Endothelial cell (in vitro differentiated cells): ENCODE results near the gene NKAIN4. TPM values are rescaled to one million over a fixed set of nuclear protein-coding genes. Genes with fewer than 3 reads are reported as not detected.

Experiments
- DNase-seq: peaks from one replicate; pipeline ENCODE4 v3.0.0; 2021; ENCODE audit warnings: low spot score
- H3K27ac Mint-ChIP-seq: one replicate; pipeline ENCODE4 v1.8.0; 2021; ENCODE audit warnings: mixed read lengths, inconsistent platforms; ENCODE audit not compliant: unreplicated experiment
- H3K27me3 Mint-ChIP-seq: one replicate; pipeline ENCODE4 v1.8.0; 2021; ENCODE audit warnings: mild to moderate bottlenecking, moderate library complexity, mixed read lengths, inconsistent platforms; ENCODE audit not compliant: unreplicated experiment
- H3K36me3 Mint-ChIP-seq: one replicate; pipeline ENCODE4 v1.8.0; 2021; ENCODE audit warnings: mild to moderate bottlenecking, low read depth, mixed read lengths, inconsistent platforms; ENCODE audit not compliant: unreplicated experiment
- H3K4me1 Mint-ChIP-seq: one replicate; pipeline ENCODE4 v1.8.0; 2021; ENCODE audit warnings: mild to moderate bottlenecking, mixed read lengths, inconsistent platforms; ENCODE audit not compliant: unreplicated experiment
- H3K4me3 Mint-ChIP-seq: one replicate; pipeline ENCODE4 v1.8.0; 2021; ENCODE audit warnings: mild to moderate bottlenecking, mixed read lengths, inconsistent platforms; ENCODE audit not compliant: unreplicated experiment
- H3K9me3 Mint-ChIP-seq: one replicate; pipeline ENCODE4 v1.8.0; 2021; ENCODE audit warnings: mixed read lengths, inconsistent platforms; ENCODE audit not compliant: unreplicated experiment
- total RNA-seq: library from RNA; stranded (reverse); fragmentation: NEBNext Ultra II Directional; extraction: Animal tissue kit (Norgen Biotek cat#: 25700); gene quantifications from one replicate; pipeline ENCODE4 v1.2.1, GENCODE V29; 2021; ENCODE audit not compliant: unreplicated experiment
- TF ChIP-seq, protein P1 (sequence below): fragments of 200-600 bp; sonication (generic); IDR thresholded peaks from one replicate; pipeline ENCODE4 v1.5.0; 2021; ENCODE audit warnings: antibody characterized with exemption; ENCODE audit not compliant: unreplicated experiment

NKAIN4 gene
- total RNA-seq, 1 donor from 2014 or later = 3.3 TPM

DNA sequence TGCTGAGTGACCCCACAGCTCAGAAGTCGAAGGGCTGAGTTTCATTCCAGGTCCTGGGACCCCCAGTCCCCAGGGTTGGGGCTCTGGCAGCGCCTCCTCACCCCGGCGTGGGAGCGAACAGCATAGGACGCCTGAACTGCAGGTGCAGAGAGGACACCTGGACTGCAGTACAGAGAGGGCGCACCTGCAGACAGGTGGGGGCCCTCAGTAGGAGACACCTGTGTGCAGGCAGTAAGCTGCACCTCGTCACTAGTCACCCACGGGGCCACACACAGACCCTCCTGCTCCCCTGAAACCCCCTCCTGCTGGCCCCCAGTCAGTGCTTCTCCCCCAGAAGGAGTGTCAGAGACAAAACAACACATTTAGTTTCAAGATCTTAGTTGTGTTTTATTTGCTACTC, 8.6 kb upstream of the NKAIN4 start:
- Mint-ChIP-seq H3K36me3 (no peaks in the 10 kb centered on the region), H3K27ac (no peak overlapping the region), H3K9me3 (no peaks in the 10 kb centered on the region), H3K27me3 (peaks cover 5% of the 10 kb centered on the region), H3K4me1 (peaks cover 23% of the 10 kb centered on the region), H3K4me3 (no peak overlapping the region)
- TF ChIP-seq, protein P1, sequence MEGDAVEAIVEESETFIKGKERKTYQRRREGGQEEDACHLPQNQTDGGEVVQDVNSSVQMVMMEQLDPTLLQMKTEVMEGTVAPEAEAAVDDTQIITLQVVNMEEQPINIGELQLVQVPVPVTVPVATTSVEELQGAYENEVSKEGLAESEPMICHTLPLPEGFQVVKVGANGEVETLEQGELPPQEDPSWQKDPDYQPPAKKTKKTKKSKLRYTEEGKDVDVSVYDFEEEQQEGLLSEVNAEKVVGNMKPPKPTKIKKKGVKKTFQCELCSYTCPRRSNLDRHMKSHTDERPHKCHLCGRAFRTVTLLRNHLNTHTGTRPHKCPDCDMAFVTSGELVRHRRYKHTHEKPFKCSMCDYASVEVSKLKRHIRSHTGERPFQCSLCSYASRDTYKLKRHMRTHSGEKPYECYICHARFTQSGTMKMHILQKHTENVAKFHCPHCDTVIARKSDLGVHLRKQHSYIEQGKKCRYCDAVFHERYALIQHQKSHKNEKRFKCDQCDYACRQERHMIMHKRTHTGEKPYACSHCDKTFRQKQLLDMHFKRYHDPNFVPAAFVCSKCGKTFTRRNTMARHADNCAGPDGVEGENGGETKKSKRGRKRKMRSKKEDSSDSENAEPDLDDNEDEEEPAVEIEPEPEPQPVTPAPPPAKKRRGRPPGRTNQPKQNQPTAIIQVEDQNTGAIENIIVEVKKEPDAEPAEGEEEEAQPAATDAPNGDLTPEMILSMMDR = no peak
- no peak for DNase-seq

DNA sequence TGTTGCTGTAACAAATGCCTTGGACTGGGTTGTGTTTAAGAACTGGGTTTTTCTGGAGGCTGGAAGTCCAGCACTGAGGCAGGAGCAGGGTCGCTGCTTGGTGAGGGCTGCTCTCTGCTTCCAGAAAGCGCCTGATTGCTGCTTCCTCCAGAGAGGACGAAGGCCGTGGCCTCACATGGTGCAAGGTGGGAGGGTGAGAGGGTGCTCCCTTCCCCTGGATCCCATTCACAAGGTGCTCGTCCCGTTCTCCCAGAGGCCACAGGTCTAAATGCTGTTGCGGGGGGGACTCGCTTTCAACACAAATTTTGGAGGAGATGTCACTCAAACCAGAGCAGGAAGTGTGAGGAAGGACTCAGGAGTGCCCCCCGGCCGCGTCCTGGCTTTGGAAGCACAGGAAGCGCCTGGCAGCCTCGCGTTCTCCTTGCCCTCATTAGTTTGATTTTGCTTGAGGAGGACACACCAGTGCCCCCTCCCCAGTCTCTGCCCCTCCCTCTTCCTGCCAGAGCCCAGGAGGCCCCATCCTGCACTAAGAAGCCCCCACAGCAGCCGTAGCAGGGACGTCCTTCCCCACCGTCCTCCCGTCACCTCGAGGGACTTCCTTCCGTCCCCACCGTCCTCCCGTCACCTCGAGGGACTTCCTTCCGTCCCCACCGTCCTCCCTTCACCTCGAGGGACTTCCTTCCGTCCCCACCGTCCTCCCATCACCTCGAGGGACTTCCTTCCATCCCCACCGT, 7.7 kb upstream of the NKAIN4 start:
- Mint-ChIP-seq H3K36me3 (peaks cover 8% of the 10 kb centered on the region), H3K27me3 (peaks cover 4% of the 10 kb centered on the region), H3K4me3 (no peak overlapping the region), H3K27ac (no peak overlapping the region), H3K9me3 (peaks cover 4% of the 10 kb centered on the region), H3K4me1 (peaks cover 31% of the 10 kb centered on the region)
- no peak for DNase-seq
- TF ChIP-seq, protein P1 = no peak

DNA sequence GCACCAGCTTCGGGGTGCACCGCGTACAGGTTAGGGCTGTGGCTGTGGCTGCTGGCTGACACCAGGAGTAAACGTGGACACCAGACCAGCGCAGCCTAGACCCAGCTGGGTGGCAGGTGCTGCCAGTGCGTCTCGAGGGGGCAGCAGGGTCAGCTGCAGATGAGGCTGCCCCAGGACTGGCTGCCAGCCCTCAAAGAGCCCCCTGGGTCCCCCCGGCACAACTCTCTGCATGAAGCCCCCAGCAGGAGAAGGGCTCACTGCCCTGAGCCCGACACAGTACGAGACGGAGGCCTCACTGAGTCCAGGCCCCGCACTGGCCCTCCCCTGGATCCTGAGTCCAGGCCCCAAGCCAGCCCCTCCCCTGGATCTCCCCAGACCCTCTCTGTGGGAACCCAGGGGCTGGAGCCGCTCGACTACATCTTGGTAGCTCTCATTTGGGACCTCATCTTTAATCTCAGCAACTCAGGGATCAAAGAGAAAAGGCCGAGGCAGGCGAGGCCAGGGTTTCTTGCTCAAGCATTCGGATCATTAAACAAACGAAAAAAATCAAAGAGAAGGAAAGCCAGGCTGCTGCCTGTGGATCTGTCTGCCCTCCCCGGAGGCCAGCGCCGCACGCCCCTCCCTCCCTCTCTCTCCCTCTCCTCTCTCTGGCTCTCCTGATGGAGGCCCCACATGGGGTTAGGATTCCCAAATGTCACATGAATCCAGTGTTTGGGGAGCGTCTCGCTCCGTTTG, 7.0 kb upstream of the NKAIN4 start:
- H3K9me3 Mint-ChIP-seq = peaks cover 4% of the 10 kb centered on the region
- H3K4me1 Mint-ChIP-seq = peaks cover 32% of the 10 kb centered on the region
- no peak overlapping the region for H3K4me3 Mint-ChIP-seq
- peaks cover 2% of the 10 kb centered on the region for H3K27me3 Mint-ChIP-seq
- H3K36me3 Mint-ChIP-seq = peaks cover 11% of the 10 kb centered on the region
- DNase-seq = no peak
- TF ChIP-seq, protein P1 = no peak
- no peak overlapping the region for H3K27ac Mint-ChIP-seq

- Mint-ChIP-seq H3K9me3 (peaks cover 4% of the 10 kb centered on the region), H3K4me1 (peaks cover 34% of the 10 kb centered on the region), H3K27me3 (peaks cover 2% of the 10 kb centered on the region), H3K36me3 (peaks cover 13% of the 10 kb centered on the region), H3K27ac (no peak overlapping the region), H3K4me3 (no peak overlapping the region)
- TF ChIP-seq, protein P1 = no peak
- DNase-seq = no peak
Observed at GRCh38 chr20:63260521-63260920, 6.3 kb upstream of the NKAIN4 start.
